ENCODE data around the gene RNF26. TPM values are rescaled to one million over a fixed set of nuclear protein-coding genes. Genes with fewer than 3 reads are reported as not detected.
A peak's percentile ranks its signal among the peaks of the same experiment; 100 is the strongest.

Gene RNF26
- total and polyA plus RNA-seq, 4 donors: 6.3 to 19.1 (median 11.1) TPM

DNA sequence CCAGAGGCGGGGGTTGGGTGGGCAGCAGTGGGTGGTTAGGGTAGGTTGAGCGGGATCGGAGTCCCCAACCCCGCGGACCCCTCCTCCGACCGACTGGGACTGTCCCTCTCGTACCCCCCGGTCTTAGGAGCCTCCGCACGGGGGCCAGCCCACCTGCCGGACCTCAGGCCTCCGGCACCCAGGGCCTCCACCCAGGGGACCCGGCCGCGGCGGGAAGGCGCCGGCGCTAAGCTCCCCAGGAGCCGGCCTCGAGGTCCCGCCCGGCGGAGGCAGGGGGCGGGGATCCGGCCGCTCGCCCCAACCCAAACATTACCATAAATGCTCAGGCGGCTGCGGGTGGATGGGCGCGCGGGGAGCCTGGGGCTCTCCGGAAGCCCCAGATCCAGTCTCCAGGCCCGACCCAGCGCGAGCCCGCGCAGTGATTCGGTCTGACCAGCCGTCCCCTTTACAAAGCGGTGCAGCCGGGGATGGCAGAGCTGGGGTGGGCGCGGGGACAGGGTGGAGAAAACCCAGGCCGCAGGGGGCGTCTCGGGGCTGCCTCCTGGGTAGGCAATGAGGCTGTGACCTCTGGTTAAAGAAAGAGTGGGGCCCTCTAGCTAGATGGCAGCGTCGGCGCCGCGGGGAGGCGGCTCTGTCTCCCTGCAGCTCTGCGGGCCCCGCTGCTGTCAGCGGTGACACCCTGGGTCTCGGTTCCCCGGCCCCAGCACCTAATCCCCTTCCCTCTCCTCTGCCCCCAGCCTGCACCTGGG, 13.4 kb upstream of the RNF26 start:
- DNase-seq (ENCODE audit: low spot score): no peak
- peaks cover 9 to 33% (median 20%) of the 10 kb centered on the region in 4 donors for H3K4me1 ChIP-seq (ENCODE audit: control insufficient read depth in 4 of 4, insufficient read depth in 4 of 4, low read length in 3 of 4)

DNA sequence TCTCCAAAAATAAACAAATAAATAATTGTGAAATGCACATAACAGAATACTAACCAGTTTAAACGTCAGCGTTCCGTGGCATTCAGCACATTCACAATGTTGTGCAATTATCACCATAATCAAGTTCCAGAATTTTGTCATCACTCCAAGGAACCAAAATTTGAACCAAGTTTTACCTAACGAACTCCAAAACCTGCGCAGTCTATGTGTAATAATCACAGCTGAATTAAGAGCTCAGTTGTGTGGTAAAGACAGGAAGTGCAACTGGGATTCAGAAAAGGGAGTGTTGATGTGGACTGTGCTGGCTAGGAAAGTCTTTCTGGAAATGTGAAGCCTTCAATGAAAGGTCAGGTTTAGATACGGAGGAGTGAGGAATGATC, 12.0 kb upstream of the RNF26 start:
- no peak for DNase-seq (ENCODE audit: low spot score)
- 50% methylated on average over 6 of the region's 6 CpGs for WGBS
- Histone ChIP-seq H3K27ac (ENCODE audit: low read depth in 1 of 2, low read length in 2 of 2) (no peak overlapping the region), H3K4me1 (ENCODE audit: control insufficient read depth in 4 of 4, insufficient read depth in 4 of 4, low read length in 3 of 4) (peaks cover 4 to 22% (median 12%) of the 10 kb centered on the region in 4 donors), H3K27me3 (ENCODE audit: control insufficient read depth in 4 of 4, insufficient read depth in 4 of 4, low read length in 3 of 4) (peaks cover 0 to 6% (median under 1%) of the 10 kb centered on the region in 4 donors), H3K36me3 (ENCODE audit: control insufficient read depth in 4 of 4, insufficient read depth in 3 of 4, low read depth in 1 of 4, low read length in 3 of 4) (no peaks in the 10 kb centered on the region), H3K4me3 (ENCODE audit: low read depth in 1 of 3, low read length in 3 of 3) (no peak overlapping the region), H3K9me3 (ENCODE audit: control insufficient read depth in 4 of 4, low read length in 3 of 4) (no peaks in the 10 kb centered on the region), H3K9ac (ENCODE audit: low read depth in 1 of 2, low read length in 2 of 2) (no peak overlapping the region)
- TF ChIP-seq, protein P1, sequence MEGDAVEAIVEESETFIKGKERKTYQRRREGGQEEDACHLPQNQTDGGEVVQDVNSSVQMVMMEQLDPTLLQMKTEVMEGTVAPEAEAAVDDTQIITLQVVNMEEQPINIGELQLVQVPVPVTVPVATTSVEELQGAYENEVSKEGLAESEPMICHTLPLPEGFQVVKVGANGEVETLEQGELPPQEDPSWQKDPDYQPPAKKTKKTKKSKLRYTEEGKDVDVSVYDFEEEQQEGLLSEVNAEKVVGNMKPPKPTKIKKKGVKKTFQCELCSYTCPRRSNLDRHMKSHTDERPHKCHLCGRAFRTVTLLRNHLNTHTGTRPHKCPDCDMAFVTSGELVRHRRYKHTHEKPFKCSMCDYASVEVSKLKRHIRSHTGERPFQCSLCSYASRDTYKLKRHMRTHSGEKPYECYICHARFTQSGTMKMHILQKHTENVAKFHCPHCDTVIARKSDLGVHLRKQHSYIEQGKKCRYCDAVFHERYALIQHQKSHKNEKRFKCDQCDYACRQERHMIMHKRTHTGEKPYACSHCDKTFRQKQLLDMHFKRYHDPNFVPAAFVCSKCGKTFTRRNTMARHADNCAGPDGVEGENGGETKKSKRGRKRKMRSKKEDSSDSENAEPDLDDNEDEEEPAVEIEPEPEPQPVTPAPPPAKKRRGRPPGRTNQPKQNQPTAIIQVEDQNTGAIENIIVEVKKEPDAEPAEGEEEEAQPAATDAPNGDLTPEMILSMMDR (IDR thresholded peaks at IDR 0.05; ENCODE audit: low read depth, low read length, missing input control): peak; percentile 19
- TF ChIP-seq, protein P2, sequence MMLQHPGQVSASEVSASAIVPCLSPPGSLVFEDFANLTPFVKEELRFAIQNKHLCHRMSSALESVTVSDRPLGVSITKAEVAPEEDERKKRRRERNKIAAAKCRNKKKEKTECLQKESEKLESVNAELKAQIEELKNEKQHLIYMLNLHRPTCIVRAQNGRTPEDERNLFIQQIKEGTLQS (IDR thresholded peaks at IDR 0.05): no peak
- TF ChIP-seq YY1 (IDR thresholded peaks at IDR 0.05): no peak

More for the DNA sequence above, 13.4 kb upstream of the RNF26 start:
- Histone ChIP-seq H3K9me3 (ENCODE audit: control insufficient read depth in 4 of 4, low read length in 3 of 4) (no peaks in the 10 kb centered on the region), H3K4me3 (ENCODE audit: low read depth in 1 of 3, low read length in 3 of 3) (peak overlapping the region; percentile 30 to 52 (median 45)), H3K27ac (ENCODE audit: low read depth in 1 of 2, low read length in 2 of 2) (peak overlapping the region; percentile 64 to 69), H3K9ac (ENCODE audit: low read depth in 1 of 2, low read length in 2 of 2) (no peak overlapping the region), H3K36me3 (ENCODE audit: control insufficient read depth in 4 of 4, insufficient read depth in 3 of 4, low read depth in 1 of 4, low read length in 3 of 4) (no peaks in the 10 kb centered on the region), H3K27me3 (ENCODE audit: control insufficient read depth in 4 of 4, insufficient read depth in 4 of 4, low read length in 3 of 4) (peaks cover 0 to 8% (median 3%) of the 10 kb centered on the region in 4 donors)
- 3% methylated on average over 60 of the region's 60 CpGs for WGBS
- TF ChIP-seq, protein P3, sequence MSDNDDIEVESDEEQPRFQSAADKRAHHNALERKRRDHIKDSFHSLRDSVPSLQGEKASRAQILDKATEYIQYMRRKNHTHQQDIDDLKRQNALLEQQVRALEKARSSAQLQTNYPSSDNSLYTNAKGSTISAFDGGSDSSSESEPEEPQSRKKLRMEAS (IDR thresholded peaks at IDR 0.05): no peak
- TF ChIP-seq, protein P4, sequence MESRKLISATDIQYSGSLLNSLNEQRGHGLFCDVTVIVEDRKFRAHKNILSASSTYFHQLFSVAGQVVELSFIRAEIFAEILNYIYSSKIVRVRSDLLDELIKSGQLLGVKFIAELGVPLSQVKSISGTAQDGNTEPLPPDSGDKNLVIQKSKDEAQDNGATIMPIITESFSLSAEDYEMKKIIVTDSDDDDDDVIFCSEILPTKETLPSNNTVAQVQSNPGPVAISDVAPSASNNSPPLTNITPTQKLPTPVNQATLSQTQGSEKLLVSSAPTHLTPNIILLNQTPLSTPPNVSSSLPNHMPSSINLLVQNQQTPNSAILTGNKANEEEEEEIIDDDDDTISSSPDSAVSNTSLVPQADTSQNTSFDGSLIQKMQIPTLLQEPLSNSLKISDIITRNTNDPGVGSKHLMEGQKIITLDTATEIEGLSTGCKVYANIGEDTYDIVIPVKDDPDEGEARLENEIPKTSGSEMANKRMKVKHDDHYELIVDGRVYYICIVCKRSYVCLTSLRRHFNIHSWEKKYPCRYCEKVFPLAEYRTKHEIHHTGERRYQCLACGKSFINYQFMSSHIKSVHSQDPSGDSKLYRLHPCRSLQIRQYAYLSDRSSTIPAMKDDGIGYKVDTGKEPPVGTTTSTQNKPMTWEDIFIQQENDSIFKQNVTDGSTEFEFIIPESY (IDR thresholded peaks at IDR 0.05): no peak
- TF ChIP-seq JUND (IDR thresholded peaks at IDR 0.05) (no peak), GABPA (IDR thresholded peaks at IDR 0.05 in 1 of 2, conservative IDR thresholded peaks at IDR 0.05 in 1 of 2) (no peak), RXRA (IDR thresholded peaks at IDR 0.05) (no peak), FOXA1 (IDR thresholded peaks at IDR 0.05) (no peak)

DNA sequence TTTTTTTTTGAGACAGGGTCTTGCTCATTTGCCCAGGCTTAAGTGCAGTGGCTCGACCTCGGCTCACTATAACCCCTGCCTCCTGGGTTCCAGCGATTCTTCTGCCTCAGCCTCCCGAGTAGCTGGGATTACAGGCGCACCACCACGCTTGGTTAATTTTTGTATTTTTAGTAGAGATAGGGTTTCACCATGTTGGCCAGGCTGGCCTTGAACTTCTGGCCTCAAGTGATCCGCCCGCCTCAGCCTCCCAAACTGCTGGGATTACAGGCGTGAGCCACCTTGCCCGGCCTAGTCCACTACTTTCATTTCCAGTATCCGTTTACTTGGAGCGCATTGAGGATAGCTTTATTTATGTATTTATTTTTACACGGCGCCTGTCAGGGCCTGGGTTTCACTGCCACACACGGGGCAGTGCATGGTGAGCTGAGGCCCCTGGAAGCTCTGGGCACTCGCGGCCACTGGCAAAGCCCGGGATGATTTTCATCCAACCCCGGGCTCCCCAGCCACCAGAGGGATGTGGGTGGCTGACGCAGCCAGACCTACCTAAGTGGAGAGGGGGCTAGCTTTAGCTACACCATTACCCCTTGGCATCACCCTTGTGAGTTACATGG, 11.3 kb upstream of the RNF26 start:
- H3K9ac ChIP-seq (ENCODE audit: low read depth in 1 of 2, low read length in 2 of 2): no peak overlapping the region
- H3K4me3 ChIP-seq (ENCODE audit: low read depth in 1 of 3, low read length in 3 of 3): no peak overlapping the region
- H3K27ac ChIP-seq (ENCODE audit: low read depth in 1 of 2, low read length in 2 of 2): no peak overlapping the region
- 81% methylated on average over 20 of the region's 20 CpGs for WGBS
- H3K9me3 ChIP-seq (ENCODE audit: control insufficient read depth in 4 of 4, low read length in 3 of 4): no peaks in the 10 kb centered on the region
- no peak for DNase-seq (ENCODE audit: low spot score)
- peaks cover 4 to 21% (median 12%) of the 10 kb centered on the region in 4 donors for H3K4me1 ChIP-seq (ENCODE audit: control insufficient read depth in 4 of 4, insufficient read depth in 4 of 4, low read length in 3 of 4)
- peaks cover 0 to 6% (median 0%) of the 10 kb centered on the region in 4 donors for H3K27me3 ChIP-seq (ENCODE audit: control insufficient read depth in 4 of 4, insufficient read depth in 4 of 4, low read length in 3 of 4)
- H3K36me3 ChIP-seq (ENCODE audit: control insufficient read depth in 4 of 4, insufficient read depth in 3 of 4, low read depth in 1 of 4, low read length in 3 of 4): no peaks in the 10 kb centered on the region
- TF ChIP-seq YY1 (IDR thresholded peaks at IDR 0.05): no peak
- TF ChIP-seq, protein P1 (IDR thresholded peaks at IDR 0.05; ENCODE audit: low read depth, low read length, missing input control): no peak
- no peak for TF ChIP-seq RAD21 (IDR thresholded peaks at IDR 0.05)
- TF ChIP-seq JUND (IDR thresholded peaks at IDR 0.05): no peak
- TF ChIP-seq NR2F2 (IDR thresholded peaks at IDR 0.05): no peak
- TF ChIP-seq FOXA1 (IDR thresholded peaks at IDR 0.05): no peak
- TF ChIP-seq HNF4A (conservative IDR thresholded peaks at IDR 0.05): no peak
- no peak for TF ChIP-seq FOXA2 (IDR thresholded peaks at IDR 0.05)
- TF ChIP-seq SP1 (IDR thresholded peaks at IDR 0.05): no peak
- TF ChIP-seq, protein P2 (IDR thresholded peaks at IDR 0.05): no peak
- no peak for TF ChIP-seq GABPA (IDR thresholded peaks at IDR 0.05 in 1 of 2, conservative IDR thresholded peaks at IDR 0.05 in 1 of 2)
- TF ChIP-seq RXRA (IDR thresholded peaks at IDR 0.05): no peak
- TF ChIP-seq, protein P3 (IDR thresholded peaks at IDR 0.05): no peak
- no peak for TF ChIP-seq TAF1 (conservative IDR thresholded peaks at IDR 0.05)
- no peak for TF ChIP-seq HNF4G (IDR thresholded peaks at IDR 0.05)
- TF ChIP-seq EGR1 (IDR thresholded peaks at IDR 0.05; ENCODE audit: low read depth in 2 of 2): no peak

Measured in liver (tissue), 9 donors.